Fibroblast of pulmonary artery (primary cell): Measurements from ENCODE around the gene SOX9.
A peak's percentile ranks its signal among the peaks of the same experiment; 100 is the strongest.
"Not testable (repeated sequence)": the region's sequence is repeated elsewhere in the genome, so short reads cannot be mapped to it uniquely, and the experiment has no call there.

Experiments
- DNase-seq: peaks from one replicate; pipeline ENCODE4 v3.0.0-alpha.2; 2010; ENCODE audit warnings: low read depth
- H3K4me3 ChIP-seq: replicated peaks from 2 replicates; pipeline ENCODE4 v1.5.1; 2011; ENCODE audit warnings: low read depth, mild to moderate bottlenecking, control low read depth, low read length, moderate library complexity
- TF ChIP-seq, protein P1 (sequence below): IDR thresholded peaks from 2 replicates; pipeline ENCODE4 v1.5.1; 2011; ENCODE audit warnings: mild to moderate bottlenecking, control low read depth, low read length, inconsistent platforms; ENCODE audit errors: missing control alignments

Gene SOX9

DNA sequence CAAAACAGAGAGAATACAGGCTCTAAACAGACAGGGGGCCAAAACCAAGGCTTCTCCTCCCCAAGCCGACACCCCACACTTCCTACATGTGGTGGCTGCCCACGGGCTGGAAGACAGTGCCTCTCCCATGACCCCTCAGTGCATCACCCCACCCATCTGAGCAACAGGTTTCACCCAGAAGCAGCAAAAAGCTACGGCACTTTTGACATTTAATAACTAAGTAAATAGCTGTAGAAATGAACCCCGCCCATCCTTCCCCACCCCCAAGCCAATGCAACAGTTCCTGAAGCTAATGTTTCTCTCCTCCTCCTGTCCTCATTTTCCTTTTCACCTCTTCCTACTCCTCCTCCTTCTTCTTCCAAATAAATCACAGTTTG, 9.9 kb upstream of the SOX9 start:
- no peak overlapping the region for H3K4me3 ChIP-seq
- no peak for DNase-seq
- TF ChIP-seq, protein P1, sequence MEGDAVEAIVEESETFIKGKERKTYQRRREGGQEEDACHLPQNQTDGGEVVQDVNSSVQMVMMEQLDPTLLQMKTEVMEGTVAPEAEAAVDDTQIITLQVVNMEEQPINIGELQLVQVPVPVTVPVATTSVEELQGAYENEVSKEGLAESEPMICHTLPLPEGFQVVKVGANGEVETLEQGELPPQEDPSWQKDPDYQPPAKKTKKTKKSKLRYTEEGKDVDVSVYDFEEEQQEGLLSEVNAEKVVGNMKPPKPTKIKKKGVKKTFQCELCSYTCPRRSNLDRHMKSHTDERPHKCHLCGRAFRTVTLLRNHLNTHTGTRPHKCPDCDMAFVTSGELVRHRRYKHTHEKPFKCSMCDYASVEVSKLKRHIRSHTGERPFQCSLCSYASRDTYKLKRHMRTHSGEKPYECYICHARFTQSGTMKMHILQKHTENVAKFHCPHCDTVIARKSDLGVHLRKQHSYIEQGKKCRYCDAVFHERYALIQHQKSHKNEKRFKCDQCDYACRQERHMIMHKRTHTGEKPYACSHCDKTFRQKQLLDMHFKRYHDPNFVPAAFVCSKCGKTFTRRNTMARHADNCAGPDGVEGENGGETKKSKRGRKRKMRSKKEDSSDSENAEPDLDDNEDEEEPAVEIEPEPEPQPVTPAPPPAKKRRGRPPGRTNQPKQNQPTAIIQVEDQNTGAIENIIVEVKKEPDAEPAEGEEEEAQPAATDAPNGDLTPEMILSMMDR = no peak

DNA sequence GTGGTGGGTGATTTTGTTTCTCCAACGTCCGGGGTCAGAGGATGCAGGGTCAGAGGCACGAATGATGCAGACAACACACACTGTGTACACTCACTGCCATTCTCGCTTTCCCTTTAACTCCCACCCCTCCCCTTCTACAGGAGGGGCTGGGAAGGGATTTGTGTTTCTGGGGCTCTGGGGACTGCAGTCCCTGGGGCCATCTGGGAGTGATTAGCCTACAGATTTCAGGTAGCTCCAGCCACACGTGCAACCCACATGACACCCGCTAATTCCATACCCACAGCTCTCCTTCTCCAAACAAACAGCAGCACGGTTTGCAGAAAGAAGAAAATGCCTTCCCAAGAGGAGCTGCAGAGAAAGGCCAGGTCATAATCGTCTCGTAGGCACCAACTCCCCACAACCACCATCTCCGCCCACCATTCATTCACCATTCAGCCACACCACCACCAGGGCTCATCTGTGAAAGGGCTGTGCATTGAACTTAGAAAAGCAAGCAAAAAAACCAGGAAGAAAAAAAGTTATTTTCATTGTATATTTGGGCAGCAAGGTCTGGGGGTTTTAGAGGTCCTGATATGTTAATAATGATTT, 9.4 kb upstream of the SOX9 start:
- no peak for DNase-seq
- TF ChIP-seq, protein P1 = no peak
- H3K4me3 ChIP-seq = no peak overlapping the region

DNA sequence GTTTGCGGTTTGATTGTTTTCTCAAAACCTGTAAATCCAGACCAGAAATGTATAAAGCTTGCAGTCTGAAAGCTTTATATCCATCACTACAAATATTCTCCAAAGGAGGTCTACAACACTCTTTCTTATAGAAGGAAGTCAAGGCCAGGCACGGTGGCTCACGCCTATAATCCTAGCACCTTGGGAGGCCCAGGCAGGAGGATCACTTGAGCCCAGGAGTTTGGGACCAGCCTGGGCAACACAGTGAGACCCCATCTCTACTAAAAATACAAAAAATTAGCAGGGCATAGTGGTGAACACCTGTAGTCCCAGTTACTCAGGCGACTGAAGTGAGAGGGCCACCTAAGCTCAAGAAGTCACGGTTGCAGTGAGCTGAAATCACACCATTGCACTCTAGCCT, 8.9 kb upstream of the SOX9 start:
- H3K4me3 ChIP-seq, DNase-seq: not testable (repeated sequence)

DNA sequence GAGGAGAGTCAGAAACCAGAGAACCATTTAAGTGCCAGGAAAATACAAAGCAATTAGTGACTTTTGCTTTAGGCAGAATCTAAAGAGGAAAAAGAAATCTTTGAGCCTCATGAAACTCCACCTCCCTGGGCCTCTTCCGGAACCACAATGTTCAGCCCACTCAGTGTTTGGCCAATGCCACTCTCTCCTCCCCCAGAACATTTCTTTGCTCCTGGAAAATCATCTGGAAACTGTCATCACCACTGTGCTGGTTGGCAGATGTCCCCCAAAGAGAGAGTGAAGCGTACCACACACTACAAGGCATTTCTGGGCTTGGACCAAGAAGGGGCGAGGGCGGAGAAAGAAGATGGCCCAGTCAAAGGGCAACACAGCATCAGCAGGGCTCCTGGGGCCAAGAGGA, 7.1 kb upstream of the SOX9 start:
- TF ChIP-seq, protein P1 = no peak
- no peak overlapping the region for H3K4me3 ChIP-seq
- no peak for DNase-seq

DNA sequence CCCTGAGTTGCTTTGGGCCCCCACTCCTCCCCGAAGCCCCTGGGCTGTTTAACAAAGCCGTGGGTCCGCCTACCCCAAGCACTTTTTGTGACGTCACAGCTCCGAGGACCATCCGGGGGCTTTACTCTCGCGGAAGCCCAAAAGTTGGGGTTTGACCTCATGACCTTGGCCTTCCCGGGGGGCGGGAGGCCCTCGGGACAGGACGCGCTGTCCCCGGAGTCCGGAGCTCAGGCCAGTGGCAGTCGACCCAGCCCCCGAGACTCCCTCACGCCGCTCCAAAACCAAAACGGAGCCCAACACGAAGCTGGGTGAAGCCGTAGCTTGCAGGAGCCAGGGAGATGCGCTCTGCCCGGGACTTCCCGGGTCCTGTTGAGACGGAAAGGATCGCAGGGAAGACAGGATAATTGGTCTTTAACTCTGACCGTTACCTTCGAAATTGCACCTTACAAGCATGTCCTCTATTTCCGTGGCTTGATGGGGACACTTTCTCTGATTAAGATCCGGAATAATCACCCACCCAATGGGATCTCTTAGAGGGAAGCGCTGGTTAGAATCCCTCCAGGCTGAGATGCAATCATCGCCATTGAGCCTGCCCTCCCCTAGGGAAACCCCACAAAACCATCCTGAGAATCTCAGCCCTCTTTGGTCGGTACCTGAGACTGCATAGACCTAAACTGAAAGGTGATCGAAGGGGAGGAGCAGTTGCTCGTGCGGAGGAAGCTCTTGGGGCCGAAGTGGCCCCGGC, 4.9 kb upstream of the SOX9 start:
- no peak for DNase-seq
- no peak overlapping the region for H3K4me3 ChIP-seq
- TF ChIP-seq, protein P1 = no peak

- DNase-seq = peak; percentile 34
- H3K4me3 ChIP-seq = peak overlapping the region; percentile 43
- TF ChIP-seq, protein P1 = no peak
Observed at GRCh38 chr17:72116661-72117521, 3.9 kb upstream of the SOX9 start.
